ENCODE results near the gene MIPEP.

Gene MIPEP

DNA sequence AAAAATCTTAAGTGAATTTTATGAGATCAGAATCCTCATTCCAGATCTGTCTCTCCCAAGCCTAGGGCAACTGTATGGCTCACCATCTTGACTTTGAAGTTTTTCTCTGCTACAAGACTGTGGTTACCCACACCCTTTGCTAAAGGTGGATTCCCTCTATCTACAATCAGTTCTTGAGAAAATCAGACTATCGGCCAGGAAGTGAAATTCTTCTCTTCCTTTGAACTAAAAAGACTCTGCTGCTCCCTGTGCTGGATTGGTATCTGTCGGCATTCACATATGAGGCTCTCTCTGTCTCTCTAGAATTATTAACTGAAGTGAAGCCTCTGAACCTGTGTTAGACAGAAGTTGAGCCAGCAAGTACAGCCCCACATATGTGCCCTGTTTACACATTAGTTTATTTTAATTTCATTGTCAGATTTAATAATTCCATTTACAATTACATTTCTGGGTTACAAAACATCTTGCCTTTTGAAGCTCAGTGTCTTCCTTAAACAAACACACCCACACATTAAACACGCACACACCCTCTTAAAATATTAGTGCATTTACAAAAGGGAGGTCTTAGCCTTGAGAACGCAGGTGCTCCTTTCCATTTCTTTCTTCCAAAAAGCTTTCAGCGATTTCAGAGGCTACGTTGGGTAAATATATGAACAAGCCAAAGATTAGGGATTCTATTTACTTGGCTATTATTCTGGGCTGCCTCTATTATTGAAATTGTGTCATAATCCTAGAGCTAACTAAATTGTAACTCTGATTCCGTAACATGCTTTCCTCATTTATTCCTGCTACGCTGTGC, 145.7 kb downstream of the MIPEP start:
- DNase-seq, result no peak

DNA sequence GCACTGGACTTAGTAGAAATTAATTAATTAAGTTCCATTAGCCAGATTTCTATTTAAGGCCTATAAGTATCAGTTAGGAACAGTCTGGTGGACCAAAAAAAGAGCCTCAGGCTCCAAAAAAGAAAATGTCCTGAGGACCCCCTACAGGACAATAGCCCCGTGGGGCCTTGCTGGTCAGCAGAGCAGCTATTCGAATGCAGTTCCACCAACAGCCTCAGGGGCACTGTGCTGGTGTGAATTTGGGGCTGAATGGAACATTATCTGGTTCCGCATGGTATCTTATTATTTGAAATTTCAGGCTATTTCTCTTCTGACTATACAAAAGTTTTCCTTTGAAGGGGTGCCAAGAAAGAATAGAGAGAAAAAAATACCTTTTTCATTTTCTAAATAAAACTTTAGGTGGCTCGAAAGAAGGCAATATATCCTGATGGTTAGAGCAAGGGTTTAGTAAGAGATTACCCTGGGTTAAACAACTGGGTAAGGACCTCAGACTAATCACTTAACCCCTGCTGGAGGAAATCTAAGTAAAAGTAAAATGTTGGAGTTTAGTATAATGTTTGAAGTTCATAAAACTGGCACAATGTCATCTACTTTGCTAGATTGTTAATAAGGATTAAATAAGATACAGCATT, 147.2 kb downstream of the MIPEP start:
- DNase-seq, result peak; percentile 33

DNA sequence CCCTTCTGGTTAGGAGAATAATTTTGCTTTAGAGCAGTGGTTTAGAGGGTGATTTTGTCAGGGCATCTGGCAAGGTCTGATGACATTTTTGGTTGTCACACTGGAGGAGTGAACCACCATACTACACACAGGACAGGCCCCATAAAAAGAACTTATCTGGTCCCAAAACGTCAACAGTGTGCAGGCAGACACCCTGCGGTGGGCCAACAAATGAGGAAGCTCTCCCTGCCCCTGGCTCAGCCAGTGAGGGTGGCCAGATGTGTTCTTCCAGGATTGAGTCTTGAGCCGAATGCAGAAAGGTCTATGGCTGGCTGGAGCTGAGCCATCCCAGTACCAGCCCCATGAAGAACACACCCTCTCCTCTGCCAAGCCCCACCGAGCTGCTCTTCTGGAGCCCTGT, 149.2 kb downstream of the MIPEP start:
- no peak for DNase-seq

DNA sequence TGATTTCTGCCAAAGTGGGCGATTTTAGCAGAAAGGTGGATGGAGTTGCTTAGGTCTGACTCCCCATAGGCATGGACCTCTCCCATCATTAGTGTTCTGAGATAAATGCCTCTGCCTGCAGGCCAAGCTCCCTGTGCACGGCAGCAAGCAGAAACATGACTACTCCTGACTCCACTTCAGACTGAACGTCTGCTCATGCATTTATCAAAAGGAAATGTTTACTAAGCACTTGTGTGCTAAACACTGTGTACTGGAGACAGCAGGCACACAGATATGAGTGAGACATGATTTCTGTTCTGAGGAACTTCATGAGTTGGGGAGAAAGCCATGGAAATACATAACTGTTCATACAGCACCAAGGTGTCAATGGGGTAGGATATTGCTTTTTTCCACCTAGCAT, 149.6 kb downstream of the MIPEP start:
- no peak for DNase-seq

DNA sequence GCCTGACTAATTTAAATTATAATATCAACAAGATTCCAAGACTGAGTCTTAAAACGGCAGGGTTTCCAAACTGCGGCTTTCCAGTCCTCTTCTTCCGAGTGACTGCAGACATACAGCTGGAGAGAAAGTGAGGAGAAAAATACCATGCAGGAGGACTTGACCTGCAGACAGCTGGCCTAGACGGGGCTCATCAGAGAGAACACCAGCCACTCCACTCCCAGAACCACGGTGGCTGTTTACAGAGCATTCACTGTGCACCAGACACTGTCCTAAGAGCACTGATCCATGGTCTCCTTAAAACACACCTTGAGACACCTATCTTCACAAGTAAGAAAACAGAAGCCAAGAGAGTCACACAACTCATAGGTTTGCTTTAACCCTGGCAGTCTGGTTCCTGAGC, 152.7 kb downstream of the MIPEP start:
- DNase-seq, result no peak

DNA sequence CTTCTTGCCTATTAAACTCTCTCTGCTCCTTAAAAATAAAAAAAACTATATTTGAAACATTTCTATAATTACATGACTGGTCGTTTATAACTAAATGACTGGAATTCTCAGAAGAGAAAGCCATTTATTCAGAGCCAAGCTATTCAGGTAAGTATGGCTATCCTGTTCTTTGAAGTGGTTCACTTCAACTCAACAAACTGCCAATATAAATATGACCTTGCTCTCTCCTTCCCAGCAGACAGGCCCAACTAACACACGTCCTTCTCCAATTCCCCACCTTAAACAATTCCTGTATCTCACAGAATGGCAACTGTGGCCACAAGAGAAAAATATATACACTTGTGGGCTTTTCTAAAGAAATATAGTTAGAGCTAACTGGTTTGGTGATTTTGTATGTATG, 153.9 kb downstream of the MIPEP start:
- no peak for DNase-seq

DNA sequence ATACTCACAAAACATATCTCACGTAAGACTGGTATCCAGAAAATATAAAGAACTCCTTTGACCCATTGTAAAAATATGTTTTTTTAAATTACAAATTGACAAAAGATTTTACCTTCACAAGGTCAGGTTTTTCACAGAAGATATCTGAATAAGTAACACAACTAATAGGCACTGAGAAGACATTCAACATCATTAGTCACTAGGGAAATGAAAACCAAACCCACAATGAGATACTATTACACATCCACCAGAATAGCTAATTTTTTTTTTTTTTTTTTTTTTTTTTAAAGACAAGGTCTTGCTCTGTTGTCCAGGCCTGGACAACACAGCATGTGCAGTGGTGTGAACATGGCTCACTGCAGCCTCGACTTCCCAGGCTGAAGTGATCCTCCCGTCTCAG, 157.5 kb downstream of the MIPEP start:
- no peak for DNase-seq

DNA sequence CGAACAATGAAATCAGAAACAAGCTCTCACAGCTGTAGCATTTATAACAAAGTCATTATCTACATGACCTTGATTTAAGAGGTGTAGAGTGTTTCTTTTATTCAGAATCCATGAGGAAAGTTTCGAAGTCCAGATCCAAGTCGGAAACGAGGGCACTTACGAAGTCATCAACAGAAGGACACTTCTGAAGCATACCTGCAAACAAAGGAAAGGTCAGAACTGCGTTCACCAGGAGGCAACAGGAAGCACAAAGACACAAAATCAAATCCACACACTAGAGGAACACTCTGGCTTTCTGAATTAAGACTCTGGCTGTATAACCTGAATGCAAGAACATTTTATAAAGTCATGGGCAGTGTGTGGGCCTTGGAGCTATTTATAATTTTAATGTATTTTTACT, 158.9 kb downstream of the MIPEP start:
- DNase-seq, result no peak

DNA sequence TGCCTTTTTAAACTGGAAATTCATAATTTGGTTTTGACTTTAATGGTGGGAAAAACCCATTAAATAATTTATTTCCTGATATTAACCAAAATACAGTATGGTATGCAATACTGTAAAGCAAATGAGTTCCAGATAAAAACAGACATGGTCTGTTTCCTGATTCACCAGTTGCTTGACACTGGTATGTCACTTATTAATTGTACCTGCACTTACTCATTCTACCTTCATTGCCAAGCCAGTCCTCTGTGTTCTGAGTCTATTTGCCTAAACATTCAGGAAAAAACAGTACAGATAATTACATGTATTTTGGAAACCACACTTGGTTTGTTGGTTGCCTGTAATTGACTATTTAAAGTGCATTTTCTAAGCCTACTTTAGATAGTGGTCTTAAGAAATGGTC, 159.7 kb downstream of the MIPEP start:
- DNase-seq, result no peak

DNA sequence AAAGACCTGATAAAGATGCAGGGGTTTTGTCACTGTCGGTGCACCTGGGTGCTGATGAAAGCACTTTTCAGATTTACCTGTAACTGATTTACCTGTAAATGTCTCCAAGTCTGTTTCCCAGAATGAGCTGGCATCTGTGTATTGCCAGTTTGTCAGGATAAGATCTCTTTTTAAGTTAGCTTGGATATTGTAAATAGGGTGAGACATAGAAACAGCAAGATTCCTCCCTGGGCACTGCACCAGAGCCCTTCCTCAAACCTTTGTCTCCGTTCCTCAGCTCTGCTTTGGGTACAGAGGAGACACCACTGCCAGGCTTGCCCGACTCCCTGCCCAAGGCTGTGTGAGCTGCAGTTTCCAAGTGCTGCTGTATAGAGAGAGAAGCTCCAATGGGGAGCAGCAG, 160.4 kb downstream of the MIPEP start:
- DNase-seq, result no peak

DNA sequence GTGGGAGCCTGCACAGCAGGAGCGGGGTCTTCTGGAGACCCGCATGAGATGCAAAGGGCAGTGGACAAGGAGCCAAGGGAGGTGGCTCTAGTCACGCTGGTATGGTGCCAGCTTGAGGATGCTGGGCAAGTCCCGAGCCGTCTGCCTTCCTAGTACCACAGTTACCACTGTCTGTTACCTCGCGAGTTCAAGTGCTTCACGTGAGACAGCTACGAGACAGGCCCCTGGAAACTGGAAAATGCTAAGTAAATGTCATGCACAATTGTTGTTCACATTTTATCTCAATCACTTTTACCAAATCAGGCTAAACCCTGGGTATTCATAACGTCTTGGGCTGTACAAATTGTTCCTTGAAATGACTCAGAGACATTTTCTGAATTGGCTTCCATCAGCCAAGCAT, 163.3 kb downstream of the MIPEP start:
- no peak for DNase-seq

DNA sequence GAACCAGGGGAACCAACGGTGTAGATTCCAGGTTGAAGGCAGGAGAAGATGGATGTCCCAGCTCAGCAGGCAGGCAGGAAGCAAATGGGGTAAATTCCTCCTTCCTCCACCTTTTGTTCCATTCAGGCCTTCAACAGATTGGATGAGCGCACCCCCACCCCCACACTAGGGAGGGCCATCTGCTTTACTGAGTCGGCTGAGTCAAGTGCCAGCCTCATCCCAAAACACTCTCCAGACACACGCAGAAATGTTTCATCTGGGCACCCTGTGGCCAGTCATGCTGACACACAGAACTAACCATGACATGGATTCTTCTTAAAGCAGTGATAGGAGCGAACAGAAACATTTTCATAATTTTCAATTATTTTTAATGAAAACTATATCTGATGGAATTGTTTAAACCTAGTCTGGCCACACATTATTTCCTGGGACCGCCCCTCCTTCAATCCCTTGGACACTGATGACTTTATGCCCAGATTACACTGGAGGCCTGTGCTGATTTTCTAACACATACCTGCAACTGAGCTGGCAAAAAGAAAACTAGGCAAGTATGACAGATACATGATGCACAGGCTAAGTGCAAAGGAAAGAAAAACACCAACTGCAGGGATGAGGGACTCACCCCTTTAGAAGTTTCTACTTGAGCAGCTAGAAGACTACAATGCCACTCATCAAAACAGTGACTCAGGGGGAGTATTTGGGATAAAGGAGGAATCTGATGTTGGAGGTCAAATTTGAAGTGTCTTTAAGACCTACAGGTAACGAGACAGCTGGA, 164.8 kb downstream of the MIPEP start:
- no peak for DNase-seq

DNA sequence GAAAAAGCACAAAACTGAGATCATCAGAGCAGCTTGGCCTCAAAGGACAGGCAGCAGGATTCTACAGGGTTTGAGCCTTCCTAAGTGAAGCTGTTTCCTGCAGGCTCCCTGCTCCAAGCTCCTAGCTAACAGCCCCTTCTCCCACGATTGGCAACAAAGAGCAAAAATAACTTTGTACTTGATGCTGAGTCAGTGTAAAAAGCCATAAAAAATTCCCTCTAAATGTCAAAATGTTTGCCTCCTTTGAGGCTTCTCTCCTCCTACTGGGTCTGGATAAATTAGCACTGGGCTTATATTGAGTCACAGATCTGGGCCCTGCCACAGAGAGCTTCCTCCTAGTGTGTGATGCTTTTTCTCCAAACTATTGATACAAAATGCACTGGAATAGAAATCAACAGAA, 165.7 kb downstream of the MIPEP start:
- no peak for DNase-seq

DNA sequence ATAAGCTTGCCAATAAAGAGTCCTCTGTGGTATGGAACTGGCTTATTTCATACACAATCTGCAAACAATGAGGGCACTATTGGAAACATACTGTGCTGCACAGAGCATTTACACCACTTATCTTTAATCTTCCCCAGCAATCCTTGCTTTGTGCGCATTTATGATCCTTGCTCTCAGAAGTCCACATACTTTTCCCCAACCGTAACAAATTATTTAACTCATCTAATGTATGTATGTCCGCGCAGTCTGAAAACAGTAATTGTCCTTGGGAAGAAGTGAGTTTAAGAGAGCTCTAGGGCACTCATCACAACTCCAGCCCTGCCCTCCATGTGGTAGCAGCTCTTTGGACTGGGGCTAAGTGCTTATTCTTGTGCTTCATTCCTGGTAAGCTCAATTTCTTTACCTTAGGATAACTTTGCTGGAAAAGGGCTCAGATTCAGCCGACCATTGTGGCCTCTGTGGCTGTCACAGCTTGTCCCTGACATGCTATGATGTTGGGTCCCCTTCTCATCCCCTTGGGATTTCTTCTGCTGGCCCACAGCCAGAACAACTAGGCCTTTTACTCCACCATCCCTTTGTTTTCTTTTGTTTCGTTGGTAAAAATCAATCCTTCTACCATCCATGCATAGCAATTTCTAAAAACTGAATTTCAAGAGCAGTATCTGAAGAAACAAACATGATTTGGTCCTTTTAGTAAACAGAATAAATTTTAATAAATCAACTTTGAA, 166.3 kb downstream of the MIPEP start:
- no peak for DNase-seq

DNA sequence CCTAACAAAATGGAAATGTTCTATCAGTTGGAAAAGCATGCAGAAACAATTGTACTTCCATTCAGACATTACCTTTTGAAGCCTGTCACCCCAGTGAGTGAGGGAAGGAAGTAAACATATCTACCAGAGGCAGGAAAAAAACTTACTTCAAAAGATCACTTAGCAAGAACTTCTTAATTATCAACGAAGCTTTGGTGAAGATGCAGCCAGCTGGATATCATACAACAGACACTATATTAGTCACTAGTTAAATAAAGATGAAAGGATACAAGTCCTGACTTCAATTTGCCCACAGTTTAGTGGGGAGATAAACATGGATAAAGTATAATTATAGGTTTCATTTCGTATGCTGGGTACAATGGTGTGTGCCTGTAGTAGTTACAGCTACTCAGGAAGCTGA, 170.2 kb downstream of the MIPEP start:
- no peak for DNase-seq

DNA sequence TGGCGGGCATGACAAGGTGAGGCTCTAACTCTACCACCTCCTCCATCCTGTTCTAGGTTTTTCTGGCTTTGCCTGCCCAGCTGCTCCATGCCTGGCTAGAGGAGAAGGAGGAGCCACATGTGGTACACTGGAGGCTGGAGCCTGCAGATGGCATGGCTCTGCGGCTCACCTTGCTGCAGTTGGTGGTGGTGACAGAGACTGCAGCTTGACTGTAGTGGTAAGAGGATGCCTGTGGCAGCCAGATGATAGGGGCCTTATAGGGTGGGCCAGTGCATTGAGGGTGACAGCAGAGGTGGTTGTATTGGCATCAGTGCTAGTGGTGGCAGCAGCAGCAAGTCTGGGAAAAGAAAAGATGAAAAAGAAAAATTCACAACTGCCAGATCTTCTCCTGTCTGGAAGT, 172.8 kb downstream of the MIPEP start:
- no peak for DNase-seq

DNA sequence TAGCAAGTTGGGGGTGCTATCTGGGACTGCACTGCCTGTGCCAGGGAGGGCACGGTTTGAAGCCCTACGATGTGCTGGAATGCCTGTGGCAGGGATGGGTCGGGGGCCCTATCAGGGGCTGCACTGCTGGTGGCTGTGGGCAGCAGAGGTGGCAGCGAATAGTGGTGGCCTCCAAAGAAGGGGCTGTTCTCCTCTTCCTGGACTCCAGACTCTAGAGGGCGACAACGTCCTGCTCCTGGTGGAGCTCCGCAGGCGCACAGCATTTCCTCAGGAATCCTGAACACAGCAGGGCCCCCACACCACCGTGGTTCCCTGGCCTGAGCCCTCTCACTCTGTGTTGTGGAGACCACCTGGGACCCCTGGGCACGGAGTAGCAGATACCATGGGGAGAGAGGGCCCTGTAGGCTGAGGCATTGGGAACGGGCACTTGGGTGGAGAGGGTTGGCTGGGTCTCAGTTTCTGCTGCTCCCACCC, 173.4 kb downstream of the MIPEP start:
- peak; percentile 47 for DNase-seq

DNA sequence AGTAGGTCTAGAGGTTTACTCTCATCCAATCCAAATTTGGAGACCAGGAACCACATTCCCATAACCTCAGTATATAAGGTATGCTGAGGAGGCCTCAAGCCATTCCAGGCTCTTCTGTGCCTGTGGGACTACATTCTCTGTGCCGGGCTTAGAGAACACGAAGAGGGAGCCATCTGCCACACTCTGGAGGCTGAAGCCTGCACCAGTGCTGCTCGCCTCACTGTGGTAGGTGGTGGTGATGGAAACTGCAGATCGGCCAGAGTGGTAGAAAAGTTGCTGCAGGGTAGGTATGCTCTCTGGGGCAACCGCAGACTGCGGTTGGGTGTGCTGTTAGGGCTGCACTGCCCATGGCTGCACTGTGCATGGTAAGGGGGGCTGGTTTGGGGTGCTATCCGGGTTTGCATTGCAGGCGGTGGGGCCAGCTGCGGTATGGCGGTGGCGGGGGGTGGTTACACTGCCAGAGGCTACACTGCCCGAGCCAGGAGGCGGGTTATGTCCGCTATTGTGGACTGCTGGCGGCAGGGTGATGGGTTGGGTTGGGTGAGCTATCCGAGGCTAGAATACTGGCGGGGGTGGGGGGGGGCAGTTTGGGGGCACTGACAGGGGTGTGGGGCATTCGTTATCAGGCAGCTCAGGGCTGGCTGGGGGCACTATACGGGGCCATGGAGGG, 174.0 kb downstream of the MIPEP start:
- no peak for DNase-seq

DNA sequence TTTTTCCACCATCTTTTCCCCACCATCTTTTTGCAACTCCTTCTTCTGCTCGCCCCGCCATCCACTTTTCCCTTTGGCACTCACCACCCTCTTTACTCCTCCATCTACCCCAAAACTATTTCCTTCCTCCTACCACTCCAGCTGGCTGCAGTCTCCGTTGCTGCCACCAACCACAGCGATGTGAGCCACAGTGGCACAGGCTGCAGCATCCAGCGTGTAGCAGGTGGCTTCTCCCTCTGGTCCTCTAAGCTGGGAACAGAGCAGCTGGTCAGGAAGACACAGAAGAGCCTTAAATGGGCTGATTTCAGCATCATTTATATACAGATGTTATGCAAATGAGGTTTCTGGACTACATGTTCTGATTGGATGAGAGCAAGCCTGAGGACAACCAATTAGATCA, 174.5 kb downstream of the MIPEP start:
- DNase-seq, result no peak

DNA sequence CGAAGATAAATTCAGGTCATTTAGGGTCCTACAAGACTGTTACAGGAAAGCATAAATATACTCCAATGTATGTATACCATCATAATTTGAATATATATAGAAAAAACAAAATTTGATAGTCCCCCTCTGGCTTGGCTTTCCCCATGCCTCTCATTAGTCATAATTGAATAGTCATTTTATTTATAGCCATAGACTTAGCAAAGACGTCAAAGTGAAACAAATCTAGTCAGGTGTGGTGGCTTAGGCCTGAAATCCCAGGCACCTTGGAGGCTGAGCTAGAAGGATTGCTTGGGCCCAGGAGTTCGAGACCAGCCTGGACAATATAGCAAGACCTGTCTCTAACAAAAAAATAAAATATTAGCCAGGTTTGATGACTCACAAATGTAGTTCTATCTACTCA, 177.8 kb downstream of the MIPEP start:
- DNase-seq, result no peak

DNA sequence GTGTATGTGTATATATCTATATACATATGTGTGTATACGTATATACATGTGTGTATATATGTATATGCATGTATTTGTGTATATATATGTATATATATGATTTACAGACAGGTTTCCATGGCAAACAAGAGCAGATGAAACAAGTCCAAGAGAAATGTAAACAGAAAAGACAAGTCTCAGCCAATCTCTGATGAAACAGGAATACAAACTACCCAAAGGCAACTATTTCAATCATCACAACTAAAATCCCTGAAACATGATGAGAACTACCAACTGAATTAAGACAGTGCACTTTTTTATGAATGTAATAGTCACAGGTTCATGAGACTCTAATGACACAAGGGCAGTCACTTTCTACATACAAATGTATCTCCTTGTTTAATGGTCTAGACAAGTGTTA, 178.8 kb downstream of the MIPEP start:
- DNase-seq, result no peak

DNA sequence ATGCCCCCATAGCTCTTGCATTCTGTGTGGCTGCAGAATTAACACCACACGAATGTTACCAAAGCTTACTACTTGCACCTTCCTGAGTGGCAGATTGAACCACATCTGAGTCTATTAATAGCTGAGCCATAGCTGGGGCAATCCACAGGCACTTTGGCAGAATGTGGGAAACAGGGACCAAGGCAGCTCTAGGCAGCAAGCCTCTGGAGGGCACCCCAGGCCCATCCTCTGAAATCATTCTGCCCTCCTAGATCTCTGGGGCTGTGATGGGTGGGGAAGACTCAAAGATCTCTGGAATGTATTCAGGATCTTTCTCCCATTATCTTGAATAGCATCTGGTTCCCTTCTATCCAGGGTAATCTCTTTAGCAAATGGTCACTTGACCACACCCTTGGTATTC, 179.7 kb downstream of the MIPEP start:
- DNase-seq, result peak; percentile 48

DNA sequence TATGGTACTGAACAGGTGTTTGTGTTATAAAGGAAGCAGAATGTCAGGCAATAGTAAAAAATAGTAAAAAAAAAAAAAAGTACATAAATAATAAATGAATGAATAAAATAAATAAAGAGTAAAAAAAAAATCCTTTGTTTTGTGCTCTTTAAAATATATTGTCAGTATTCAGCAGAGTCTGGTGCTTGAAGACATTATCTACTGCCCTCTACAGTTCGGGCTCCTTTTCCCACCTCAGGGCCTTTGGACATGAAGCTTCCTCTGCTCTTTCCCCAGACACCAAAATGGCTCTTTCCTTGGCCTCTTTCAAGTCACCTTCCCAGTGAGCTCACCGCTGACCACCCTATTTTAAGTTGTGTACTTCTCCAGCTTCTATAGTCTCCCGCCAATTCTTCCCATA, 181.5 kb downstream of the MIPEP start:
- peak; percentile 66 for DNase-seq
